SU-DHL-6 (cell line): Measurements from ENCODE around the gene KRTAP12-3.
"Not testable (repeated sequence)": the region's sequence is repeated elsewhere in the genome, so short reads cannot be mapped to it uniquely, and the experiment has no call there.

ENCODE experiments used
- H2AFZ ChIP-seq: fragments of 200-600 bp; sonication (generic); 2 replicates; pipeline ENCODE4 v1.6.1; 2014; ENCODE audit warnings: low read depth, mild to moderate bottlenecking, moderate library complexity, mixed read lengths, antibody characterized with exemption, low read length; ENCODE audit not compliant: severe bottlenecking
- H3F3A ChIP-seq: fragments of 200-600 bp; shearing (Covaris generic); 2 replicates; pipeline ENCODE4 v1.6.0; 2016; ENCODE audit warnings: antibody characterized with exemption, mild to moderate bottlenecking; ENCODE audit not compliant: insufficient read depth
- H3K27ac ChIP-seq: fragments of 200-600 bp; sonication (generic); 2 replicates; pipeline ENCODE4 v1.5.1; 2016; ENCODE audit warnings: low read depth, mild to moderate bottlenecking, low read length, moderate library complexity, mixed read lengths
- H3K27me3 ChIP-seq: fragments of 200-600 bp; sonication (generic), shearing (Covaris generic); 2 replicates; pipeline ENCODE4 v1.6.0; 2014; ENCODE audit warnings: mild to moderate bottlenecking, low read length
- H3K36me3 ChIP-seq: fragments of 200-600 bp; sonication (generic); 2 replicates; pipeline ENCODE4 v1.6.1; 2014; ENCODE audit warnings: mild to moderate bottlenecking, low read length, mixed read lengths
- H3K4me2 ChIP-seq: fragments of 300-600, 200-600 bp; shearing (Covaris generic), sonication (generic); 2 replicates; pipeline ENCODE4 v1.6.0; 2014; ENCODE audit warnings: low read length, low read depth, mild to moderate bottlenecking; ENCODE audit not compliant: poor library complexity, severe bottlenecking
- H3K4me3 ChIP-seq: fragments of 200-600 bp; sonication (generic); 2 replicates; pipeline ENCODE4 v1.5.1; 2014; ENCODE audit warnings: antibody characterized with exemption, low read length, mild to moderate bottlenecking, mixed read lengths; ENCODE audit not compliant: insufficient read depth, poor library complexity, severe bottlenecking
- H3K79me2 ChIP-seq: fragments of 200-600 bp; sonication (generic); 2 replicates; pipeline ENCODE4 v1.6.1; 2014; ENCODE audit warnings: mild to moderate bottlenecking, low read length, moderate library complexity; ENCODE audit not compliant: insufficient read depth
- H3K9ac ChIP-seq: fragments of 200-600 bp; sonication (generic); 2 replicates; pipeline ENCODE4 v1.7.0; 2014; ENCODE audit warnings: mild to moderate bottlenecking, low read length
- H3K9me2 ChIP-seq: fragments of 200-600 bp; sonication (generic); replicated peaks from 2 replicates; pipeline ENCODE4 v1.6.1; 2014; ENCODE audit warnings: low read length; ENCODE audit not compliant: insufficient read depth
- H3K9me3 ChIP-seq: fragments of 200-600 bp; sonication (generic); 2 replicates; pipeline ENCODE4 v1.6.1; 2014; ENCODE audit warnings: low read length, mixed read lengths; ENCODE audit not compliant: insufficient read depth
- H4K20me1 ChIP-seq: fragments of 200-600 bp; sonication (generic); 2 replicates; pipeline ENCODE4 v1.6.1; 2014; ENCODE audit warnings: low read depth, mild to moderate bottlenecking, antibody characterized with exemption, low read length, moderate library complexity, mixed read lengths
- EZH2phosphoT487 ChIP-seq: fragments of 200-600 bp; sonication (generic), shearing (Covaris generic); conservative IDR thresholded peaks from 2 replicates; pipeline ENCODE4 v1.6.1; 2018; ENCODE audit warnings: mild to moderate bottlenecking, antibody characterized with exemption, low read length, moderate library complexity, mixed read lengths
- TF ChIP-seq, protein P1 (sequence below): fragments of 200-600 bp; sonication (generic); IDR thresholded peaks from one replicate; pipeline ENCODE4 v1.5.1; 2017; ENCODE audit warnings: antibody characterized with exemption, mild to moderate bottlenecking, low read length, moderate library complexity; ENCODE audit not compliant: insufficient read depth, poor library complexity, severe bottlenecking

KRTAP12-3 gene

DNA sequence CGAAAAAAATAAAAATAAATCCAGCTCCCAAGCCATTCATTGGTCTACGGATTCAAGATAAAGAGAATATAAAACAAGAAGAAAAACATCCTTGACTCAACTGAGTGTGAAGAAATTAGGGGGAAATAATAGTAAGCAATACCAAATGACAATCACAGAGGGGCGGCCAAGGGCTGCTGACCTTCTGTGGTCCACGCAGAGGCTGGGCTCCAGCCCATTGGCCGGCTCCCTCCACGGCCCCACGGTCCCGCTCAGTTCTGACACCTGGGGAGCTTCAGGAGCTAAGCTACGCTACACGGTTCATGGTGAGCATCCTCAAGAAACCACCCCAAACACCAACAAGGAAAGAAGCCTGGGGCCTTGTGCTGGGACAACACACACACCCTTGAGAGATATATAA lies 38.8 kb downstream of the KRTAP12-3 start:
- H3K4me3 ChIP-seq = no peak overlapping the region
- no peak overlapping the region for H3K4me2 ChIP-seq
- H3K27me3 ChIP-seq = no peaks in the 10 kb centered on the region

DNA sequence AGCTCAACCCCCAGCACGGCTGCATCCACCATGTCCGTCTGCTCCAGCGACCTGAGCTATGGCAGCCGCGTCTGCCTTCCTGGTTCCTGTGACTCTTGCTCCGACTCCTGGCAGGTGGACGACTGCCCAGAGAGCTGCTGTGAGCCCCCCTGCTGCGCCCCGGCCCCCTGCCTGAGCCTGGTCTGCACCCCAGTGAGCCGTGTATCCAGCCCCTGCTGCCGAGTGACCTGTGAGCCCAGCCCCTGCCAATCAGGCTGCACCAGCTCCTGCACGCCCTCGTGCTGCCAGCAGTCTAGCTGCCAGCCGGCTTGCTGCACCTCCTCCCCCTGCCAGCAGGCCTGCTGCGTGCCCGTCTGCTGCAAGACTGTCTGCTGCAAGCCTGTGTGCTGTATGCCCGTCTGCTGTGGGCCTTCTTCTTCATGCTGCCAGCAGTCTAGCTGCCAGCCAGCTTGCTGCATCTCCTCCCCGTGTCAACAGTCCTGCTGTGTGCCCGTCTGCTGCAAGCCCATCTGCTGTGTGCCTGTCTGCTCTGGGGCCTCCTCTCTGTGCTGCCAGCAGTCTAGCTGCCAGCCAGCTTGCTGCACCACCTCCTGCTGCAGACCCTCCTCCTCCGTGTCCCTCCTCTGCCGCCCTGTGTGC lies 39.6 kb downstream of the KRTAP12-3 start, which contains the start of gene KRTAP10-12:
TSS of gene KRTAP10-12 (plus strand) at position 1 of the 639 bp plus-strand sequence. CDS start at position 31, 30 bp downstream.
- H2AFZ ChIP-seq, H3K9me2 ChIP-seq, H3K27ac ChIP-seq, H4K20me1 ChIP-seq, H3K9me3 ChIP-seq, H3K36me3 ChIP-seq, H3F3A ChIP-seq, H3K9ac ChIP-seq, H3K4me2 ChIP-seq, H3K4me3 ChIP-seq, H3K27me3 ChIP-seq, H3K79me2 ChIP-seq: not testable (repeated sequence)

More for the DNA sequence above, 38.8 kb downstream of the KRTAP12-3 start:
- H3K9me2 ChIP-seq = no peaks in the 10 kb centered on the region
- H3K27ac ChIP-seq = no peak overlapping the region
- no peaks in the 10 kb centered on the region for H3K79me2 ChIP-seq
- no peaks in the 10 kb centered on the region for H3K9me3 ChIP-seq
- TF ChIP-seq EZH2phosphoT487 = no peak
- TF ChIP-seq, protein P1, sequence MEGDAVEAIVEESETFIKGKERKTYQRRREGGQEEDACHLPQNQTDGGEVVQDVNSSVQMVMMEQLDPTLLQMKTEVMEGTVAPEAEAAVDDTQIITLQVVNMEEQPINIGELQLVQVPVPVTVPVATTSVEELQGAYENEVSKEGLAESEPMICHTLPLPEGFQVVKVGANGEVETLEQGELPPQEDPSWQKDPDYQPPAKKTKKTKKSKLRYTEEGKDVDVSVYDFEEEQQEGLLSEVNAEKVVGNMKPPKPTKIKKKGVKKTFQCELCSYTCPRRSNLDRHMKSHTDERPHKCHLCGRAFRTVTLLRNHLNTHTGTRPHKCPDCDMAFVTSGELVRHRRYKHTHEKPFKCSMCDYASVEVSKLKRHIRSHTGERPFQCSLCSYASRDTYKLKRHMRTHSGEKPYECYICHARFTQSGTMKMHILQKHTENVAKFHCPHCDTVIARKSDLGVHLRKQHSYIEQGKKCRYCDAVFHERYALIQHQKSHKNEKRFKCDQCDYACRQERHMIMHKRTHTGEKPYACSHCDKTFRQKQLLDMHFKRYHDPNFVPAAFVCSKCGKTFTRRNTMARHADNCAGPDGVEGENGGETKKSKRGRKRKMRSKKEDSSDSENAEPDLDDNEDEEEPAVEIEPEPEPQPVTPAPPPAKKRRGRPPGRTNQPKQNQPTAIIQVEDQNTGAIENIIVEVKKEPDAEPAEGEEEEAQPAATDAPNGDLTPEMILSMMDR = no peak
- no peak overlapping the region for H3K9ac ChIP-seq
- no peaks in the 10 kb centered on the region for H3K36me3 ChIP-seq
- no peaks in the 10 kb centered on the region for H3F3A ChIP-seq
- no peak overlapping the region for H2AFZ ChIP-seq
- no peaks in the 10 kb centered on the region for H4K20me1 ChIP-seq

DNA sequence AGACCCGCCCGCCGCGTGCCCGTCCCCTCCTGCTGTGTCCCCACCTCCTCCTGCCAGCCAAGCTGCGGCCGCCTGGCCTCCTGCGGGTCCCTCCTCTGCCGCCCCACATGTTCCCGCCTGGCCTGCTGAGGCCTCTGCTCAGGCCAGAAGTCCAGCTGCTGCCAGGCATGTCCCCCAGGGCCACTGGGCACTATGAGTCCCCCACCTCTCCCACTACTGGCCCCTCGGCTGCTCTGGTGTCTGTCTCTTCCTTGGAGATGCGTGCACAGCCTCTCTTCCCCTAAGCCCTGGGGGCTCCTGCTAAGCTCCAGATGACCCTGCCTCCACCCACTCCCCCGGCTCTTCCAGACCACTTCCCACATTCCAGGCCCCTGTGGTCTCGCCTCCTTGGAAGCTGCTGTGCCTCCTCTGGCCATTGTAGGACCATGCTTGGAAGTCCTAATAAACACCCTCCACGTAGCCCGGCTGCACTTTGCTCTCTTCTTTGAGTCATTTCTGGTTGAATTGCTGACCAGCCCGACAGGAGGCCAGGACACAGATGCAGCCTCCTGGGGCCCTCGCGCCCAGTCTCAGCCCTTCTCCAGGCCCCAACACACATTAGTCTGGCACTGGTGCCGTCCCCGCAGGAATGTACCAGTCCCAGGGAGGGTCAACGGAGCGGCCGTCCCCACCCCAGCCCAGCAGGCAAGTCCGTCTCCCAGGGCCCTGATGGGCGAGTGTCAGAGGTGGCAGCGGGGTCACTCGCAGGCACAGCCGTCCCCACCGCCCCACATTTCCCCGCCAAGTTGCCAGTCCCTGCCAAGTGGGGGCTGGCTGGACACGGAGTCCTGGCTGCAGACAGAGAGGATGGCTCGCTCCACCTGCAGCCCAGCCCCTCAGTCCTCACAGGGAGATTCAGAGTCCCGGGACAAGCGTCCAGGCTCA lies 40.3 kb downstream of the KRTAP12-3 start:
- Histone ChIP-seq H3K4me2 (no peak overlapping the region), H2AFZ (no peak overlapping the region), H3F3A (no peaks in the 10 kb centered on the region), H3K27ac (no peak overlapping the region), H3K79me2 (no peaks in the 10 kb centered on the region), H3K27me3 (no peaks in the 10 kb centered on the region), H3K9me2 (no peaks in the 10 kb centered on the region), H3K4me3 (no peak overlapping the region), H3K9me3 (no peaks in the 10 kb centered on the region), H3K36me3 (no peaks in the 10 kb centered on the region), H3K9ac (no peak overlapping the region), H4K20me1 (no peaks in the 10 kb centered on the region)
- TF ChIP-seq EZH2phosphoT487 = no peak
- TF ChIP-seq, protein P1 = no peak

DNA sequence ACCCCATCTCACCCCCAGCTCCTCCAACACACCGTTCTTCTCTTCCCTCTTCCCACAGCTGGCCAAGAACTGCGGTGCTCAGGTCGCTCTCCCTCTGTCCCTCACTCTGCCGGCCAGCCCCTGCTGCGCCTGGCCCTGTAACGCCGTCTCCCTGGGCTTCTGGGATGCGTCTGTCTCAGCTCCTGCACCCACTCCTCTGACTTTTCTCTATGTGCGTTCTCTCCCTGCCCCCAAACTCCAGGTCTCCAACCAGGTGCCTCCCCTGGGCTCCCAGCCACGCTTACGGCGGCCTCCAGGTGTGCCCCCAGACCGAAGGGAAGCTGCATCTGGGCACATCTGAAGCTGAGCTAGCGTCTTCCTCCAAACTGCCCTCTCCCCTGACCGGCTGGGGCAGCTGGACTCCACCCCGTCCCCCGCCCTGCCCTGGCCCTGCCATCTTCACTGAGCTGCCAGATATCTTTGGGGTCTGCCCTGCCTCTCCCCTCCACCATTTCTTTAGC lies 41.8 kb downstream of the KRTAP12-3 start:
- Histone ChIP-seq H4K20me1 (no peaks in the 10 kb centered on the region), H3F3A (no peaks in the 10 kb centered on the region), H2AFZ (no peak overlapping the region), H3K79me2 (no peaks in the 10 kb centered on the region), H3K27me3 (no peaks in the 10 kb centered on the region), H3K4me3 (no peak overlapping the region), H3K27ac (no peak overlapping the region), H3K9me2 (no peaks in the 10 kb centered on the region), H3K36me3 (no peaks in the 10 kb centered on the region), H3K9ac (no peak overlapping the region), H3K9me3 (no peaks in the 10 kb centered on the region), H3K4me2 (no peak overlapping the region)
- no peak for TF ChIP-seq EZH2phosphoT487
